GM06990 (cell line): ENCODE data around the gene TMEM154.

Source experiments
- DNase-seq: peaks from one replicate; pipeline ENCODE4 v3.0.0-alpha.2; 2011; ENCODE audit not compliant: insufficient read length; ENCODE audit errors: extremely low read depth
- H3K27me3 ChIP-seq: replicated peaks from 2 replicates; pipeline ENCODE4 v1.6.0; 2011; ENCODE audit warnings: low read length; ENCODE audit not compliant: control insufficient read depth, insufficient read depth
- H3K36me3 ChIP-seq: 2 replicates; pipeline ENCODE4 v1.5.1; 2011; ENCODE audit warnings: low read length; ENCODE audit not compliant: control insufficient read depth, insufficient read depth
- H3K4me3 ChIP-seq: replicated peaks from 2 replicates; pipeline ENCODE4 v1.5.1; 2011; ENCODE audit warnings: low read depth, mild to moderate bottlenecking, control low read depth, low read length
- TF ChIP-seq, protein P1 (sequence below): IDR thresholded peaks from 2 replicates; pipeline ENCODE4 v1.5.1; 2011; ENCODE audit warnings: low read length, control low read depth, mild to moderate bottlenecking, inconsistent platforms; ENCODE audit not compliant: insufficient read depth, poor library complexity, severe bottlenecking

The TMEM154 gene

DNA sequence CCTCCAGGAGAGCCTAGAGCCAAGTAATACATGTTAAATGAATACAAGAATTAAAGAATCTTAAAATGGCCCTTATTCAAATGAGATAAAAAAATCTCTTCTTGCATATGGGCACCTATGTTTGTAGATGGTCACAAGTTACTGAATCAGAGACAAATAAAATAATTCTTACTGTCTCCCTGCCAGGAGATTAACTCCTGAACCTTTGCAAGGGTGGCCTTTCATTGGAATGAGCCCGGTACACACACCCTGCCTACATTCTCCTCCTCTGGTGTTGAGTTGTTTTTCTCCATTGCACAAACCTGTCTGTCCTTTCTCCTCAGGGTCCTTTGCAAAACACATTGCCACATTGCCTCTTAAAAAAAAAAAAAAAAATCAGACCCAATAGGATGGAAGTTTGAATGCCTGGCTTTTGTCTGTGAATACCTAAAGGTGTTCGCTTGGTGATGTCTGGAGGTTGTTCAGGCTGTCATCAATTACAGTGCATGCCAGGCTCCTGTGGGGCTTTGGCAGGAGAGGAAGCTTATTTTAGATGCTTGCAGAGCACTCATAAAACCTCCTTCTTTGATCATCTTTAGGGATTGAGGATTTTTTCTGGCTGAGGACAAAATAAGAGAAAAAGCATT, 8.3 kb upstream of the TMEM154 start:
- no peak for DNase-seq
- TF ChIP-seq, protein P1, sequence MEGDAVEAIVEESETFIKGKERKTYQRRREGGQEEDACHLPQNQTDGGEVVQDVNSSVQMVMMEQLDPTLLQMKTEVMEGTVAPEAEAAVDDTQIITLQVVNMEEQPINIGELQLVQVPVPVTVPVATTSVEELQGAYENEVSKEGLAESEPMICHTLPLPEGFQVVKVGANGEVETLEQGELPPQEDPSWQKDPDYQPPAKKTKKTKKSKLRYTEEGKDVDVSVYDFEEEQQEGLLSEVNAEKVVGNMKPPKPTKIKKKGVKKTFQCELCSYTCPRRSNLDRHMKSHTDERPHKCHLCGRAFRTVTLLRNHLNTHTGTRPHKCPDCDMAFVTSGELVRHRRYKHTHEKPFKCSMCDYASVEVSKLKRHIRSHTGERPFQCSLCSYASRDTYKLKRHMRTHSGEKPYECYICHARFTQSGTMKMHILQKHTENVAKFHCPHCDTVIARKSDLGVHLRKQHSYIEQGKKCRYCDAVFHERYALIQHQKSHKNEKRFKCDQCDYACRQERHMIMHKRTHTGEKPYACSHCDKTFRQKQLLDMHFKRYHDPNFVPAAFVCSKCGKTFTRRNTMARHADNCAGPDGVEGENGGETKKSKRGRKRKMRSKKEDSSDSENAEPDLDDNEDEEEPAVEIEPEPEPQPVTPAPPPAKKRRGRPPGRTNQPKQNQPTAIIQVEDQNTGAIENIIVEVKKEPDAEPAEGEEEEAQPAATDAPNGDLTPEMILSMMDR, result no peak
- no peaks in the 10 kb centered on the region for H3K36me3 ChIP-seq
- no peaks in the 10 kb centered on the region; the same call in 1 of the 2 replicates for H3K27me3 ChIP-seq
- no peak overlapping the region for H3K4me3 ChIP-seq

- Histone ChIP-seq H3K27me3 (no peaks in the 10 kb centered on the region; the same call in 1 of the 2 replicates), H3K4me3 (no peak overlapping the region), H3K36me3 (no peaks in the 10 kb centered on the region)
- DNase-seq, result no peak
- TF ChIP-seq, protein P1, result no peak
These were observed 6.7 kb upstream of the TMEM154 start for GRCh38 chr4:152686452-152687013.

DNA sequence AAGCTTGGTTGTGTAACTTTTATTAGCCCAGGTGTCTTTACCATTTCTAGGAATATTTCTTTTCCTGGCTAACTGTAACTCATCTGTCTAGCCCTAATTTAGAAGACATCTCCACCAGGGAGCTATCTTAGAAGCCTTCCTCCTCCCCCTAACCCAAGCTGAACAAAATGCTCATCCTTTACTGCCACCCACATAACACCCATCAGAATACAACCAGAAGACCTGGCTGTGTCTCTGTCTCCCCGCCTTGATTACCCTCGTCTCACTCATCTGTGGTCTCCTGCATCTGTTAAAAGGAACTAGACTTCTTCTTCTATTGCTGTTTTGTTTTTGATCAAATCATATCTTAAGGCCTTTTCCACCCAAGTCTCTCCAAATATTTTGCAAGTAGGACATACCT, 4.8 kb upstream of the TMEM154 start:
- Histone ChIP-seq H3K4me3 (no peak overlapping the region), H3K27me3 (no peaks in the 10 kb centered on the region), H3K36me3 (no peaks in the 10 kb centered on the region)
- TF ChIP-seq, protein P1, result no peak
- no peak for DNase-seq

- TF ChIP-seq, protein P1, result no peak
- no peak for DNase-seq
- Histone ChIP-seq H3K36me3 (no peaks in the 10 kb centered on the region), H3K27me3 (no peaks in the 10 kb centered on the region), H3K4me3 (no peak overlapping the region)
These were observed 4.2 kb upstream of the TMEM154 start for GRCh38 chr4:152684007-152684406.

DNA sequence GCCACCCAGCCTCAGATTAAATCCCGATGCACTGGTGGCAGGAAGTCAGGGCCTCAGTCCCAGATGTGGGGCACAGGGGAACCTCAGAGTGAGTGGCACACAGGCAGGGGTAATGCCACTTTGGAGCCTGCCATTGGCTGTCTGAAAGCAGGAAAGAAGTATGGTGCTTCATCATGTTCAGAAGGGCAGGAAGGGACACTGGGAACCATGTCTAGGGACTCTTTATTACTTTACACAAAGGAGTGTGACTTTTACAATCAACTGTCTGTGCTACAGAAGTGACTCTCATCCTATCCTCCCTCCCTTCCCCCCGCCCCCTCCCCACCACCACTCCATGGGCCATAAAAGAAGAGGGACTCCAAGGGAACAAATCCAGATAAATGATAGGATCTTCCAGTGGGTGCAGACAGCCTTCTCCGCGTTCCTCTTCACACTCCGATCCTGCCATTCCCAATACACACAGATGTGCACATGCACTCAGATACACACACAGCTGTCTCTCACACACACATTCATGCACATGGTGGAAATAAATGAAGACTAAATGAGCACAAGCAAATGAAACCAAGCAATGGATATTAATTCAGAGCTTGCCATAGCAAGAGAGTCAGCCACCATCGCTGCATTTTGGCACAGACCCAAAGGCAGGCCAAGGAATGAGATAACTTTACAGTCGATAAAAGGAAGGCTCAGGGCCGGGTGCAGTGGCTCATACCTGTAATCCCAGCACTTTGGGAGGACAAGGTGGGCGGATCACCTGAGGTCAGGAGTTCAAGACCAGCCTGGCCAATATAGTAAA, 2.5 kb upstream of the TMEM154 start:
- no peak for DNase-seq
- H3K27me3 ChIP-seq, result no peaks in the 10 kb centered on the region
- TF ChIP-seq, protein P1, result no peak
- no peaks in the 10 kb centered on the region for H3K36me3 ChIP-seq
- H3K4me3 ChIP-seq, result no peak overlapping the region
